NCI-H526 treated with DMSO at 0.1 percent for 48 hours (cell line): Measurements from ENCODE around the gene DENND5A.

Experiments used
- DNase-seq: peaks from one replicate; lab custom pipeline; 2025; lab: John Stamatoyannopoulos, UW

The DENND5A gene

DNA sequence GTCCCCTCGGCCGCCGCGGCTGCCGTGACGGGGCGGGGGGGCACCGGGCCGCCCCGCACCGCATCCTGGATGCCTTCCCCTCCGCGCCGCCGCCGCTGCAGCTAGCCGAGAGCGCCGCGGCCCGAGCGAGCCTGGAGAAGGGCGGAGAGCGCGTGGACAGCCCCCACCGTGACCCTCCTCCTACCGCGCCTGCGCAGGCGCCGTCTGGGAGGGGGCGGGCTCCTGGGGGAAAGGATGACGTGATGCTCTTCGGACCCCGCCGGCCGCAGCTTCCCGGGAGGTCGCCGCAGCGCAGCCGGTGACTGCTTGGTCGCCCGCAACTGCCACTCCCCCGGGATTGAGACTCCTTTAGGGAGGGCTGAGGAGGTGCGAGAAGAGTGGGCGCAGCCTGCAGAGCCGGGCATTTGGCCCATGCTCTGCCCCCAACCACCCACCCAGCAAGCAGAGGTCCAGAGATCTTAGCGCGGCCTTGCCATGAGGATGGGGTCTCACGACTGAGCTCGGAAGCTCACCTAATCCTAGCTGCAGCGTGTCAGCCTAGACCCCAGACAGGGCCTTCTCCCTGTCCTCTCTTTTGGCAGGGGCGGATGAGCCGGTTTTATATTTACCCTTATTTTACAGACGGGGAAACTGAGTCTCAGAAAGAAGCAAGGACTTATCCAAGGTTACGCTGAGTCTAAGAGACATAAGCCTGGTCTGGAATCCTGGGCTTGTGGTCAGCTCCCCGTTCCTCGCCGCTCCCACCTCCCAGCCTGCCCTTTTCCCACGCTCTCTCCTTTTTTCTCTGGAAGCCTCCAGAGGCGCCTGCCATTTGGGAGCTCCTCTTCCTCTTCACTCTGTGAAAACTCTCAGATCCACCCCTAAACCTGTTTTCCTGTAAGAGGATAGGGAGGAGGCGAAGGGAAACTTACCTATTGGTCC lies at the start of gene DENND5A:
TSS of gene DENND5A (minus strand) at position 140 of the 921 bp plus-strand sequence. CDS start 281 bp downstream, outside the sequence.
- peak; percentile 78 for DNase-seq

DNA sequence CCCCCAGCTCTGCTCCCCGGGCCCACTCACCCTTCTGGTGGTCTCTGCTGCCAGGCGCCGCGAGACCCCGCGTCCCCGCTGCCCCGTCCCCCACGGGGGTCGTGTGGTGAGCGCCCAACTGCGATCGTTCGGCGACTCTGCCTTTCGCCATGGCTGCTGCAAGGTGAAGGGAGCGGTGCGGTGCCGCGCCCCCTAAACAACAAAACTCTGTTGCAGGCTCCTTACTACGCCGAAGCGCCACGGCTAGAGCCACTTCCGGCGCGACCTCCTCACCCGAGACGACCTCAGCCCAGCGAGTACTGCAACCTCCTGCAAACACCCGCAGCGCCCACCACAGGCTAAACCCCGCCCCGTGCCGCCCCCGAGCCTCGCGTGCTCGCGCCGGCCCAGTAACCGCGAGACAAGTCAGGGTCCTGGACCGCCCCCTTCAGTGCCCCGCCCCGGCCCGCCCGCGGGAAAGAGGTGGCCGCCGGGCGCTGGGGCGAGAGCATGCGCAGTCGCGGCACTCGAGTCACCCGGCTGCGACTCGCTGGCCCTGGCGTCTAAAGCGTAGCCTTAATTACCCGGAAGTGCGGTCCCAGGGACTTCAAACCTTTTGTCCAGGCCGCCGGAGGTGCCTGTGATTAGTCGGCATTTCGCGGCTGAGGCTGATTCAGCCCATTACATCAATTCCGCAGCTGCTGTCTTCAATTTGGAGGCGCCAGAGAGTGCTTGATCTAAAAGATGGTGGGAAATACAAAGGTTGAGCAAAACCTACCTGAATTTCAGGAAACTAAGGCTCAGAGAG lies 49.3 kb upstream of the DENND5A start, which contains the start of gene TMEM41B:
TSS of gene TMEM41B (minus strand) at position 303 of the 787 bp plus-strand sequence. CDS start at position 151, 152 bp downstream.
- DNase-seq, result peak; percentile 96

- peak; percentile 35 for DNase-seq
Measured at GRCh38 chr11:9313648-9314290, 48.6 kb upstream of the DENND5A start.

DNA sequence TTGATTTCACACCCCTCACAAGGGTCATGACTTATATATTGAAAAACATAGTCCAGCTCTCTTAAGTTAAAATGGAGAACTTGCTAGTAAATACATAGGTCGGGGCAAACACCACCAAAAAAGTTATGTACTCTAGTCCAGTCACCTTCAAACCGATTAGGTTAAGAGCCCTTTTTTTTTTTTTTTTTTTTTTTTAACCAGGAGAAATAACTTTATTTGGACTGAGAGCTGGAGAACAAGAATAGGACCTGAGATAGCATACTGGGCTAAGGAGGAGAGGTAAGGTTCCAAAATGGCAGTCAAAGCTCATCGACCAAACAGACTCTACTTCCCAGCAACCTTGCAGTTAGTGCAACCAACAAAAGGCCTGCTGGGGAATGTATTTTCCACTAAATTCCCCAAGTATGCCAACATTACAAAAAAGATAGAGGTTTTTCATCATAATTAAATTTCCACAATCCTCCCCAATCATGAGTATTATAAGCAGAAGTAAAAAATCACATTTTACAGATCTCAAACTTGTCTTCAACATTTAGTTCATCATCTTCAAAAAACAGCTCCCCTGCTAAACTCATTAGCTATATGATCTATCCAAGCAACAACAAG lies 45.4 kb upstream of the DENND5A start:
- DNase-seq, result no peak

DNA sequence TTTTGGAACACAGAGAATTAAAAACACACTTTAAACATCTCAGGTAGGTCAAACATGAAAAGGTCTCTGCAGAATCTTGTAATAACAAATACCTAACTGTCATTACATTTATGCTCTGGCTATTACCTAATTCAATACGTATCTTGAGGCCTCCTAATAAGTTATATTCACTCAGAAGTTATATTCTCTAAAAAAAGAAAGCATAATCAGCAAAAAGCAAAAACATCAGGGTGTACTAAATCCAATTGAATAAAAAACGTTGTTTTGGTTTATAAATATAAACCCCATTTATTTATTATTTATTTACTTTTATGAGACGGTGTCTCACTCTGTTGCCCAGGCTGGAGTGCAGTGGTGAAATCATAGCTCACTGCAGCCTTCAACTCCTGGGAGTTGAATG lies 39.0 kb upstream of the DENND5A start:
- DNase-seq, result no peak

DNA sequence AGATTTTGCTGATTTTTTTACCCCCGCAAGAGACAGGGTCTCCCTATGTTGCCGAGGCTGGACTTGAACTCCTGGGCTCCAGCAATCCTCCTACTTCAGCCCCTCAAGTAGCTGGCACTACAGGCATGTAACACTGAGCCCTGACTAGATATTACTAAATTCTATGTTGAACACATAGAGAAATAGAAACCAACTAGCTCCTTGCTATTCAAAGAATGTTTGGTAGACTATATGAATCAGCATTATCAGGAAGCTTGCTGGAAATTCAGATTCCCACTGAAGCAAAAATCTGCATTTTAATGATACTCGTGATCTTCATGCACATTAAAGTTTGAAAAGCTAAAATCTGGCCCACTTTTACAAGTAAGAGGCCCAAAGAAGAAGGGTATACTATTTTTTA lies 37.3 kb upstream of the DENND5A start:
- DNase-seq, result no peak

DNA sequence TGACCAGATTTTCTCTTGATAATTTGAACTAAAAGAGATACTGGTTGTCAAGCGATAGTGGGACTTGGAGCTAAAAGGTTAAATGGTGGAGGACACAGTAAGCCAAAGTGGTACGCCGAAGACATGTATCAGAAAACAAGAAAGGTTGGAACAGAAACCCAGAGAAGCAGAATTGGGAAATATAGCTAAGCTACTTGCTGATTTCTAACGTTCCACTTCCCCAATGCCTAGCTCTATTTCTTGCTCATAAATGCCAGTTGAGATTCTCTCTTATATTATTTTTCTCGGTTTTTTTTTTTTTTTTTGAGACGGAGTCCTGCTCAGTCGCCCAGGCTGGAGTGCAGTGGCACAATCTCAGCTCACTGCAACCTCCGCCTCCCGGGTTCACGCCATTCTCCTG lies 36.6 kb upstream of the DENND5A start:
- no peak for DNase-seq

DNA sequence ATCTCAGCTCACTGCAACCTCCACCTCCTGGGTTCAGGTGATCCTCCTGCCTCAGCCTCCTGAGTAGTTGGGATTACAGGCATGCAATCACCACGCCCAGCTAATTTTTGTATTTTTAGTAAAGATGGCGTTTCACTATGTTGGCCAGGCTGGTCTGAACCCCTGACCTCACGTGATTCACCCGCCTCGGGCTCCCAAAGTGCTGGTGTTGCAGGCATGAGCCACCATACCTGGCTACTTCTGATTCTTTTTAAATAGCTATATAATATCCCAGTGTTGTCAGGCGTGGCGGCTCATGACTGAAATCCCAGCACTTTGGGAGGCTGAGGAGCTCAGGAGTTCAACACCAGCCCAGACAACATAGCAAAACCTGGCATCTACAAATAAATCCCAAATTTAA lies 28.5 kb upstream of the DENND5A start:
- no peak for DNase-seq

- no peak for DNase-seq
Measured at GRCh38 chr11:9285850-9286587, 20.9 kb upstream of the DENND5A start.

DNA sequence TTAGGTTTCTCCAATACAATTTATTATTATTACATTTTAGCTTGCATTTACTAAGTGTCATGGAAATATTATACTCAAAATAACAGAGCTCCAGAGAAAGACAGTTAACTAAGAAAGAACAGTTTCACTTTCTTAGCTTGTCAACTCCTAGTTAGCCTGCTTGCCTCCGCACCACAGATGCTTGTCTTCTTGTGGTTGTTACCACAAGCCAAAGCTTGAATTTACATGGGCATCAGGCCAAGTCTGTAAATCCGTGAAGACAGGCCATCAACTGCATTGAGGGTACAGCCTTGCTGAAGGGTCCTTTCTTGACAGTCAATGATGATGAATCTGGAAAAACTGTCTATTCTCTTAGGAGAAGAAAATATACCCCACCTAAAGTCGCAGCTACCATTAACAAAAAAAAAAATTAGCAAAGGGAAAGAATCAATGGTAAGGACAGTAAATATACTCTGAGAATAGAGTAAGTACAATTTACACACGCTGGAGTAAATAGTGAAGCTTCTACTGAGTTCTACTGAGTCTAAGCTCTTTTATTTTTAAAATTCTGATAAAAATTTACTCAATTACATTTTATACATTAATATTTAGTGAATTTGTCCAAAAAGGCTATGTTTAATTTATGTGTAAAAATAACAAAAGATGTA lies 15.6 kb upstream of the DENND5A start:
- peak; percentile 17 for DNase-seq

- DNase-seq, result no peak
Measured at GRCh38 chr11:9277176-9277575, 12.0 kb upstream of the DENND5A start.

DNA sequence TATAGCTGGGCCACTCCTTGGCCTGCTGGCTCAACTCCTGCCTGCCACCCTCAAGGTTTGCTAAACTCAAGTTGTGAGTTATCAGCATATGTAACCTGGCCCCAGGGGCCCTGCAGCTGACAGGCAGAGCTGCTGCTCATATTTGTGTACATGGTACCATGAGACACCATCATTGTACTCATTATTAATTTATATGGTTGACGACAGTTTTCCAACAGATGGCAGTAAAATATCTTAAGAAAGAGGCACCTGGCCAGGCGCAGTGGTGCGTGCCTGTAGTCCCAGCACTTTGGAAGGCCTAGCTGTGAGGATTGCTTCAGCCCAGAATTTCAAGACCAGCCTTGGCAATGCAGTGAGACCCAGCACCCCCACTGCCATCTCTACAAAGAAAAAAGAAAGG lies 11.4 kb upstream of the DENND5A start:
- DNase-seq, result no peak

- no peak for DNase-seq
Measured at GRCh38 chr11:9274499-9275258, 9.5 kb upstream of the DENND5A start.

- DNase-seq, result no peak
Measured at GRCh38 chr11:9273376-9274336, 8.5 kb upstream of the DENND5A start.

DNA sequence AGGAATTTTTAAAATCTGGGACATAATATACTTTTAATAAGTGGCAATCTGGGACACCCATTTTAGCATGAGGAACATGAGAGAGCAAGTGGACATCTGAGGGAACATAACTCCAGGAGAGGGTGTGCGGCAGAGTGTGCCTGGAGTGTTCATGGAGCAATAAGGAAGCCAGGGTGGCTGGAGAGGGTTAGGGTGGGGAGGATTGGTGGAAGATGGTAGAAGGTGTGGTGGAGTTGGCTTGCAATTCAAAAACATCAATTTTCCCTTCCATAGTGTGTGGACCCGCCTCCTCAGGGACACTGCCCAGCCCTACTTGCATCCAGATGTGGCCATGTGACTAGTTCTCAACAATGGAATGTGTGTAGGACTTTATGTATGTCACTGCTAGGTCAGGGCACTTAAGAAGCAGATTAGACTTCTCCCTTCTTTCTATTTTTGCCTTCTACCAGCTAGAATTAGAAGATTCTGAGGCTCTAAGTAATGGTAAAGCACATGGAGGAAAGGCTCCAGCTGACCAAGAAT lies 4.4 kb upstream of the DENND5A start:
- DNase-seq, result no peak

- DNase-seq, result no peak
Measured at GRCh38 chr11:9267680-9268079, 2.5 kb upstream of the DENND5A start.

GRCh38 chr11:9266926-9267325 lies 1.8 kb upstream of the DENND5A start:
- no peak for DNase-seq

DNA sequence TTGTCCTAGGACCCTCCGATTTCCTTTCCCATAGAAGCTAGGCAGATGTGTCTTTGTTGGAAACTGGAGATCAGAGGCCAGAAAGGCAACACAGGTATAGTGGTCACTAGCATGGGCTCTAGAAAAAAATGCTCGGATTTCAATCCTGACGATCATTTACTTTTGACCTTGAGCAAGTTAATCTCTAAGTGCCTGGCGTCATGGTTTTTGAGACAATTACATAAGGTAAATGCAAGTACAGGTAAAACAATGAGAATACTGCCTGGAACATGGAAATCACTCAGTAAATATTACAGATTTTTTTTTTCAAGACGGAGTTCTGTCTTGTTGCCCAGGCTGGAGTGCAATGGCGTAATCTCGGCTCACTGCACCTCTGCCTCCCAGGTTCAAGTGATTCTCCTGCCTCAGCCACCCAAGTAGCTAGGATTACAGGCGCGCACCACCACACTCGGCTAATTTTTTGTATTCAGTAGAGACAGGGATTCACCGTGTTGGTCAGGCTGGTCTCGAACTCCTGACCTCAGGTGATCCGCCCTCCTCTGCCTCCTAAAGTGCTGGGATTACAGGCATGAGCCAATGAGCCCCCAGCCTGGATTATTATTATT lies 1.1 kb upstream of the DENND5A start:
- DNase-seq, result no peak
